Uterus (tissue), 2 donors: Measurements from ENCODE around the gene TMEM121.
"Not testable (repeated sequence)": the region's sequence is repeated elsewhere in the genome, so short reads cannot be mapped to it uniquely, and the experiment has no call there.

Experiments used
- CTCF ChIP-seq, 4 experiments: fragments of 200-600 bp in 2 of 4; fragments of 450-650 bp in 2 of 4; sonication (generic) in 2 of 4; IDR thresholded peaks; one replicate each; pipeline ENCODE4 v1.5.1; 2016 to 2019; ENCODE audit warnings: antibody characterized with exemption in 4 of 4, mild to moderate bottlenecking in 2 of 4, moderate library complexity in 1 of 4
- POLR2A ChIP-seq, 2 donors: fragments of 450-650 bp; IDR thresholded peaks; one replicate each; pipeline ENCODE4 v1.6.1; 2016; ENCODE audit warnings: antibody characterized with exemption in 2 of 2, mild to moderate bottlenecking in 1 of 2, moderate library complexity in 1 of 2

- not testable (repeated sequence) for TF ChIP-seq POLR2A, CTCF (IDR thresholded peaks at IDR 0.05)
Observed at GRCh38 chr14:105559384-105560047, 33.1 kb downstream of the TMEM121 start.
